Brain microvascular endothelial cell (primary cell): ENCODE data around the gene FNBP1.
"Not testable (repeated sequence)": the region's sequence is repeated elsewhere in the genome, so short reads cannot be mapped to it uniquely, and the experiment has no call there.

Source experiments
- DNase-seq: peaks from one replicate; pipeline ENCODE4 v3.0.0-alpha.2; 2020
- H3K27ac ChIP-seq: fragments of 250-450 bp; sonication (Bioruptor Pico); 2 replicates; pipeline ENCODE4 v1.5.1; 2020; ENCODE audit warnings: mild to moderate bottlenecking, moderate library complexity
- H3K27me3 ChIP-seq: fragments of 250-450 bp; sonication (Bioruptor Pico); replicated peaks from 2 replicates; pipeline ENCODE4 v1.5.1; 2020; ENCODE audit warnings: mild to moderate bottlenecking
- H3K36me3 ChIP-seq: fragments of 250-450 bp; sonication (Bioruptor Pico); replicated peaks from 2 replicates; pipeline ENCODE4 v1.5.1; 2020; ENCODE audit warnings: mild to moderate bottlenecking
- H3K4me3 ChIP-seq: 2 replicates; pipeline ENCODE4 v1.5.1; 2011; ENCODE audit warnings: low read depth, mild to moderate bottlenecking, control low read depth, low read length, moderate library complexity
- CTCF ChIP-seq: IDR thresholded peaks from 2 replicates; pipeline ENCODE4 v1.5.1; 2011; ENCODE audit warnings: low read depth, mild to moderate bottlenecking, moderate library complexity, low read length, control low read depth, inconsistent platforms; ENCODE audit errors: missing control alignments
- in situ Hi-C: cut with HindIII; loops from 2 replicates; pipeline ENCODE4 v1.10.0; 2017; ENCODE audit warnings: low sequenced_read_pairs, low pct_ligation_motif_present

The FNBP1 gene

GRCh38 chr9:129995409-129996160 is 47.4 kb downstream of the FNBP1 start:
- Histone ChIP-seq H3K27ac (peak overlapping the region; percentile 28), H3K4me3 (no peak overlapping the region), H3K36me3 (no peaks in the 10 kb centered on the region), H3K27me3 (no peaks in the 10 kb centered on the region)
- peak; percentile 37 for DNase-seq
- in situ Hi-C loops: no loop called here
- no peak for TF ChIP-seq CTCF

GRCh38 chr9:129994882-129995281 is 48.1 kb downstream of the FNBP1 start:
- in situ Hi-C loops: no loop called here

GRCh38 chr9:129991139-129991538 is 51.9 kb downstream of the FNBP1 start:
- H3K27me3 ChIP-seq, H3K36me3 ChIP-seq, in situ Hi-C loops, H3K27ac ChIP-seq, H3K4me3 ChIP-seq, DNase-seq: not testable (repeated sequence)

More at GRCh38 chr9:129994882-129995281, 48.1 kb downstream of the FNBP1 start:
- H3K27me3 ChIP-seq: no peaks in the 10 kb centered on the region
- TF ChIP-seq CTCF: no peak
- no peaks in the 10 kb centered on the region for H3K36me3 ChIP-seq
- H3K4me3 ChIP-seq: no peak overlapping the region
- DNase-seq: no peak
- peak overlapping the region; percentile 28 for H3K27ac ChIP-seq

- in situ Hi-C loops: no loop called here
- no peak for TF ChIP-seq CTCF
- Histone ChIP-seq H3K4me3 (no peak overlapping the region), H3K36me3 (no peaks in the 10 kb centered on the region), H3K27me3 (no peaks in the 10 kb centered on the region), H3K27ac (no peak overlapping the region)
- DNase-seq: no peak
Measured at GRCh38 chr9:129990269-129991010, 52.5 kb downstream of the FNBP1 start.

DNA sequence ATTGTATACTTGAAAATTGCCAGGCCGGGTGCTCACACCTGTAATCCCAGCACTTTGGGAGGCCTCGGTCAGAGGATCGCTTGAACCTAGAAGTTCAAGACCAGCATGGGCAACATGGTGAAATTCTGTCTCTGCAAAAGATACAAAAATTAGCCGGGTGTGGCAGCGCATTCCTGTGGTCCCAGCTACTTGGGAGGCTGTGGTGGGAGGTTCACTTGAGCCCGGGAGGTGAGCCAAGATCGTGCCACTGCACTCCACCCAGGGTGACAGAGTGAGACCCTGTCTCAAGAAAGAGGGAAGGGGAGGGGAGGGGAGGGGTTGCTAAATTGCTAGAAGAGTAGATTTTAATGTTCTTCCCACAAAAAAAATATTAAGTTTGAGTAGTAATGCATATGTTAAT is 53.2 kb downstream of the FNBP1 start:
- peak; percentile 65 for DNase-seq
- no peak overlapping the region for H3K27ac ChIP-seq
- H3K36me3 ChIP-seq: no peaks in the 10 kb centered on the region
- no peak for TF ChIP-seq CTCF
- no peak overlapping the region for H3K4me3 ChIP-seq
- in situ Hi-C loops: no loop called here
- no peaks in the 10 kb centered on the region for H3K27me3 ChIP-seq

GRCh38 chr9:129989362-129989708 is 53.7 kb downstream of the FNBP1 start:
- no peaks in the 10 kb centered on the region for H3K36me3 ChIP-seq
- TF ChIP-seq CTCF: no peak
- H3K27me3 ChIP-seq: no peaks in the 10 kb centered on the region
- H3K27ac ChIP-seq: no peak overlapping the region
- in situ Hi-C loops: no loop called here
- DNase-seq: no peak
- H3K4me3 ChIP-seq: no peak overlapping the region
